ENCODE data around the gene ANKRD36B.
"Not testable (repeated sequence)": the region's sequence is repeated elsewhere in the genome, so short reads cannot be mapped to it uniquely, and the experiment has no call there.

DNA sequence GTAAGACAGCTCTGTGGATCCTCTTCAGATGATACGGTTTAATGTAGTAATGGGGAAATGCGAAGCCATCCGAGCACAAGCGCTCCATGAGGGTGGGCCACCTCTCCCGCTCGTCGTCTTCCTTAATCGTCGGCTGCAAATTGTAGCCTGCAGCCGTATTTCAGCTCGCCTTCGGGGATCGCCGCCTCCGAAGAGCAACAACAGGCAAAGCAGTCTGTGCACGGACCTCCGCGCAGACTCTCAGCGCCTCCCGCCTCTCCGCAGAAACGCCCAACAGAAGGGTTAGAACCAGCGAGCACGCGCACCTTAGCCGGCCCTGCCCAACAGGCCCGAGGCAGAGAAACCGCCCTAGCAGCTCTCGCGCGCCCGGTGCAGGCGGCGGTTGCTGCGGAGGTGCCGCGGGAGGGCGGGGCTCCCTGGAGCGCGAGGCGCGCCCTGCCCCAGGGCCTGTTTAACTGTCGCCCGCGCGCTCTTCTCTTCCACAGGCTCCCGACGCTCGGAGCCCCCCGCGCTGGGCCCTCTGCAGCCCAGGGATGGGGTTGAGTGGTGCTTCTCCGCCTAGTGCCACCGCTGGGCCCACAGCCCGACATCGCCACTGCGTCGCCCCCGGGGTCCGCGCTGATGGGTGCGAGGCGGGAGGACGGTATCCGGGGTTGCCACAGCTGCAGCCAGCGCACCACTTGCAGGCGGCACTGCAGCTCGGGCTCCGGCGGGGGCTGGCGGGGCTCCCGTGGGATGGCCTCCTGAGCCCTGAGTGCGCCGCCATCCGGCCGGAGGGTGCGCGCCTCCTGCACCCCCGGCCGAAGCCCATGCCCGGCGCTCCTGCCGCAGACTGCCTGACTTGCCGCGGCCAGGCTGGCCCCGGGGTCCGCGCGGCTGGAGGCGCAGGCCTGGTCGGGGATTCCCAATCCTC, at the start of gene ANKRD36B:
- TF ChIP-seq, protein P1, sequence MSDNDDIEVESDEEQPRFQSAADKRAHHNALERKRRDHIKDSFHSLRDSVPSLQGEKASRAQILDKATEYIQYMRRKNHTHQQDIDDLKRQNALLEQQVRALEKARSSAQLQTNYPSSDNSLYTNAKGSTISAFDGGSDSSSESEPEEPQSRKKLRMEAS (IDR thresholded peaks at IDR 0.05): peak; percentile 68
- TF ChIP-seq TAF1 (IDR thresholded peaks at IDR 0.05; ENCODE audit: low read depth); EP300 (IDR thresholded peaks at IDR 0.05; ENCODE audit: borderline replicate concordance); YY1 (IDR thresholded peaks at IDR 0.05; ENCODE audit: low read depth); CREB1 (IDR thresholded peaks at IDR 0.05; ENCODE audit: low read depth); REST (IDR thresholded peaks at IDR 0.05; ENCODE audit: low read depth); CEBPB (IDR thresholded peaks at IDR 0.05); USF1 (IDR thresholded peaks at IDR 0.05); NFIC (IDR thresholded peaks at IDR 0.05); RAD21 (IDR thresholded peaks at IDR 0.05; ENCODE audit: low read depth): not testable (repeated sequence)

All from Ishikawa (cell line).